Ectodermal cell (in vitro differentiated cells): ENCODE results near the gene SLC1A4.

Experiments
- H3K27ac ChIP-seq: 2 replicates; pipeline ENCODE4 v1.7.0; 2013; ENCODE audit warnings: mild to moderate bottlenecking, low read depth, low read length; ENCODE audit not compliant: insufficient read depth, poor library complexity, severe bottlenecking
- H3K27me3 ChIP-seq: 2 replicates; pipeline ENCODE4 v1.7.0; 2013; ENCODE audit warnings: mild to moderate bottlenecking, low read length; ENCODE audit not compliant: insufficient read depth, control insufficient read depth, poor library complexity, severe bottlenecking
- H3K36me3 ChIP-seq: one replicate; pipeline ENCODE4 v1.7.0; 2013; ENCODE audit warnings: low read length; ENCODE audit not compliant: control insufficient read depth, insufficient read depth
- H3K4me1 ChIP-seq: one replicate; pipeline ENCODE4 v1.7.0; 2013; ENCODE audit warnings: low read length; ENCODE audit not compliant: control insufficient read depth, insufficient read depth
- H3K4me3 ChIP-seq: 2 replicates; pipeline ENCODE4 v1.7.0; 2013; ENCODE audit warnings: low read depth, low read length, control low read depth; ENCODE audit not compliant: insufficient read depth
- H3K9me3 ChIP-seq: 2 replicates; pipeline ENCODE4 v1.7.0; 2013; ENCODE audit warnings: mild to moderate bottlenecking, low read length, moderate library complexity; ENCODE audit not compliant: control insufficient read depth
- WGBS, 2 experiments: methylation state at CpG; one replicate each; pipeline ENCODE4 v1.1.7; 2013; ENCODE audit warnings: missing lambda C conversion rate in 2 of 2; 5-methylcytosine and 5-hydroxymethylcytosine counted together

SLC1A4 gene

DNA sequence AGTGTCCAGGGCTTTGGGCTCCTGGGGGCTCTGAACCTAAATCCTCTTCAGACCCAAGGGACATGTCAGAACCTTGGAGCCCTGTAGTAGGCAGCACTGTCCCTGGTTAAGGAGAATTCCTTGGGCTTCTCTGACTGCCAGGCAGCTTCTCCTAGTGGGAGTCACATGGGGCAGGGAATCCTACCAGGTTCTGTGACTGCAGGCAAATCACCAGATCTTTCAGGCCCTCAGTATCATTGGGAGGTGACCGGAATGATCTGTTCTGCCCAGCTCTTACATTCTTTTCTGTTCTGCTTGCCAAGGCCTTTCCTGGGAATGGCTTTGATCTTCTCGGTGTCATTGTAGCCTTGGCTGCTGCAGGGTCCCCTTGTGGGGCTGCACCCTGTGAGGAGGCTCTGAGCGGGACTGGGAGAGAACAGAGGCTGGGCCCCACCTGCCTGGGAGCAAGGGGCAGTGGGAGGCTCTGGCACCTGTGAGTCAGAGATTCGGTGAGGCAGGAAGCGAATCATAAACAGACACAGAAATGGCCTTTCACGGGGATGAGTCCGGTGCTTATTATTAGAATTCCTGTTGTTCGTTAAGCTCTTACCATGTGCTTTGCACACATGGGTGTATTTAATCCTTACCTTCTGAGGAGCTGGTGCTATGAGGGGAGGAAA lies 81.1 kb downstream of the SLC1A4 start:
- no peaks in the 10 kb centered on the region for H3K27me3 ChIP-seq
- no peak overlapping the region for H3K4me3 ChIP-seq
- no peaks in the 10 kb centered on the region for H3K4me1 ChIP-seq
- no peaks in the 10 kb centered on the region for H3K9me3 ChIP-seq
- WGBS, 2 experiments: 96% methylated on average over 8 of the region's 8 CpGs
- H3K27ac ChIP-seq: no peak overlapping the region
- H3K36me3 ChIP-seq: peaks cover 46% of the 10 kb centered on the region

GRCh38 chr2:65070856-65071255 lies 81.7 kb downstream of the SLC1A4 start:
- Histone ChIP-seq H3K36me3 (peaks cover 46% of the 10 kb centered on the region), H3K4me3 (no peak overlapping the region), H3K27me3 (no peaks in the 10 kb centered on the region), H3K9me3 (no peaks in the 10 kb centered on the region), H3K27ac (no peak overlapping the region), H3K4me1 (no peaks in the 10 kb centered on the region)
- 95 to 96% methylated on average over 6 of the region's 6 CpGs for WGBS, 2 experiments

- Histone ChIP-seq H3K4me3 (no peak overlapping the region), H3K4me1 (no peaks in the 10 kb centered on the region), H3K9me3 (no peaks in the 10 kb centered on the region), H3K27me3 (no peaks in the 10 kb centered on the region), H3K27ac (no peak overlapping the region), H3K36me3 (peaks cover 46% of the 10 kb centered on the region)
- 91 to 92% methylated on average over 14 of the region's 14 CpGs for WGBS, 2 experiments
These were observed 82.4 kb downstream of the SLC1A4 start for GRCh38 chr2:65071499-65072180.

DNA sequence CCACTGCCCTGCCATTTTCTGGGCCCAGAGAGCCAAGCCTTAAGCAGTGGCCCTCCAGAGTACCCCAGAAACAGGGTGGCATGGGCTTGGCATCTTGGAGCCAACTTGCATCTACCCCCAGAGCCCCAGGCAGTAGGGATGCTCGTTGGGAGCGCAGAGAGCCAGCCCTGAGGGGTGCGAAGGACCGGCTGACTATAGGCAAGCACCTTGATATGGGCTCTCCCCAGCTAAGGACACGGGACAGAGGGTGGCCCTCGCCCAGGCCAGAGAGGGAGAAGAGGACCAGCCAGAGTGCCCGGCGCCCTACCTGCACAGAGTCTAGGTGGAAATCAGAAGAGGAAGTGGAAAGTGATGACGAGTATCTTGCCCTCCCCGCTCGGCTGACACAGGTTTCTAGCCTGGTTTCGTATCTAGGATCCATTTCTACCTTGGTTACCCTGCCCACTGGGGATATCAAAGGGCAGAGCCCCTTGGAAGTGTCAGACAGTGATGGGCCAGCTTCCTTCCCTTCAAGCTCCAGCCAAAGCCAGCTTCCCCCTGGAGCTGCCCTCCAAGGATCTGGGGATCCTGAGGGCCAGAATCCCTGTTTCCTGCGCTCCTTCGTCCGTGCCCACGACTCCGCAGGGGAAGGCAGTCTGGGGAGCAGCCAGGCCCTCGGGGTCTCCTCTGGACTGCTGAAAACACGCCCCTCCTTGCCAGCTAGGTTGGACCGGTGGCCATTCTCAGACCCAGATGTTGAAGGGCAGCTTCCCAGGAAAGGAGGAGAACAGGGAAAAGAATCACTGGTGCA lies 83.2 kb downstream of the SLC1A4 start:
- WGBS, 2 experiments: 96% methylated on average over 20 of the region's 20 CpGs
- Histone ChIP-seq H3K27me3 (no peaks in the 10 kb centered on the region), H3K4me1 (no peaks in the 10 kb centered on the region), H3K36me3 (peaks cover 46% of the 10 kb centered on the region), H3K9me3 (no peaks in the 10 kb centered on the region), H3K27ac (no peak overlapping the region), H3K4me3 (no peak overlapping the region)
